PFSK-1 (cell line): ENCODE measurements around the gene MAPRE3.

Experiments
- FOXP2 ChIP-seq: optimal IDR thresholded peaks from 2 replicates; pipeline ENCODE3; 2011; ENCODE audit warnings: borderline replicate concordance, control low read depth, inconsistent platforms; ENCODE audit not compliant: insufficient read depth; ENCODE audit errors: extremely low read length, extremely low read depth
- POLR2AphosphoS5 ChIP-seq: IDR thresholded peaks from 2 replicates; pipeline ENCODE4 v1.6.1; 2012; ENCODE audit warnings: low read depth, mild to moderate bottlenecking, control low read depth, low read length, moderate library complexity
- REST ChIP-seq, 2 experiments: IDR thresholded peaks; 2 replicates each; pipeline versions ENCODE4 v1.6.1 to v1.8.0; 2011 to 2012; ENCODE audit warnings: low read depth in 2 of 2, low read length in 2 of 2, control low read depth in 1 of 2, inconsistent platforms in 1 of 2, mild to moderate bottlenecking in 1 of 2, moderate library complexity in 1 of 2; ENCODE audit not compliant: insufficient read depth in 1 of 2
- SIN3A ChIP-seq: IDR thresholded peaks from 2 replicates; pipeline ENCODE4 v1.6.1; 2012; ENCODE audit warnings: mild to moderate bottlenecking, low read length, moderate library complexity, borderline replicate concordance; ENCODE audit not compliant: insufficient read depth
- TAF1 ChIP-seq: IDR thresholded peaks from 2 replicates; pipeline ENCODE4 v1.6.1; 2012; ENCODE audit warnings: low read length, control low read depth, borderline replicate concordance; ENCODE audit not compliant: insufficient read depth

Gene MAPRE3

GRCh38 chr2:27024812-27025211 is 54.4 kb downstream of the MAPRE3 start:
- TF ChIP-seq FOXP2 = no peak
- TF ChIP-seq SIN3A = no peak
- TF ChIP-seq POLR2AphosphoS5 = no peak
- no peak for TF ChIP-seq TAF1
- TF ChIP-seq REST (IDR thresholded peaks at IDR 0.05; ENCODE audit: insufficient read depth in 1 of 2, low read depth in 2 of 2, low read length in 2 of 2) = no peak

GRCh38 chr2:27025281-27025800 is 54.9 kb downstream of the MAPRE3 start:
- no peak for TF ChIP-seq POLR2AphosphoS5
- TF ChIP-seq REST (IDR thresholded peaks at IDR 0.05; ENCODE audit: insufficient read depth in 1 of 2, low read depth in 2 of 2, low read length in 2 of 2) = no peak
- no peak for TF ChIP-seq FOXP2
- no peak for TF ChIP-seq TAF1
- no peak for TF ChIP-seq SIN3A

- TF ChIP-seq TAF1 = no peak
- no peak for TF ChIP-seq POLR2AphosphoS5
- TF ChIP-seq FOXP2 = no peak
- no peak for TF ChIP-seq REST (IDR thresholded peaks at IDR 0.05; ENCODE audit: insufficient read depth in 1 of 2, low read depth in 2 of 2, low read length in 2 of 2)
- no peak for TF ChIP-seq SIN3A
Observed at GRCh38 chr2:27025861-27026851, 55.7 kb downstream of the MAPRE3 start.

- TF ChIP-seq SIN3A (no peak), FOXP2 (no peak), TAF1 (no peak), REST (IDR thresholded peaks at IDR 0.05; ENCODE audit: insufficient read depth in 1 of 2, low read depth in 2 of 2, low read length in 2 of 2) (no peak), POLR2AphosphoS5 (no peak)
Observed at GRCh38 chr2:27027211-27027651, 56.8 kb downstream of the MAPRE3 start.

GRCh38 chr2:27029051-27029450 is 58.6 kb downstream of the MAPRE3 start:
- no peak for TF ChIP-seq POLR2AphosphoS5
- TF ChIP-seq TAF1 = no peak
- no peak for TF ChIP-seq SIN3A
- TF ChIP-seq FOXP2 = no peak
- TF ChIP-seq REST (IDR thresholded peaks at IDR 0.05; ENCODE audit: insufficient read depth in 1 of 2, low read depth in 2 of 2, low read length in 2 of 2) = no peak
